ENCODE measurements around the gene LEUTX. TPM values are rescaled to one million over a fixed set of nuclear protein-coding genes. Genes with fewer than 3 reads are reported as not detected.

The LEUTX gene
- total RNA-seq, 1 experiment from 2014 or later, result not detected

- no peaks in the 10 kb centered on the region for H3K9me3 ChIP-seq (ENCODE audit: low read depth, low read length, poor library complexity, severe bottlenecking)
- peaks cover 19% of the 10 kb centered on the region for H3K27me3 ChIP-seq (replicated peaks; ENCODE audit: insufficient read depth, low read depth, low read length, poor library complexity)
- H3K4me1 ChIP-seq (ENCODE audit: insufficient read depth, low read length, poor library complexity, severe bottlenecking), result no peaks in the 10 kb centered on the region
- no peaks in the 10 kb centered on the region for H3K36me3 ChIP-seq (ENCODE audit: insufficient read depth, low read length, poor library complexity, severe bottlenecking)
- intact Hi-C loops (cut with micrococcal nuclease; ENCODE audit: unreplicated experiment), result no loop called here
- H3K27ac ChIP-seq (ENCODE audit: low read depth, low read length, poor library complexity, severe bottlenecking), result no peak overlapping the region
- ChIA-PET POLR2A (ENCODE audit: low non-redundant PET) (no interaction called here), CTCF (interaction anchor here (0.7 kb wide), 1 partner anchor 24 kb away, joined by 3 read pairs; no protein-coding TSS in a partner anchor)
- BruUV-seq (replicated peaks), result no TSS peak
- DNase-seq (ENCODE audit: low spot score), result peak; percentile 25
- no peak overlapping the region for H3K4me3 ChIP-seq (ENCODE audit: low read depth, low read length, poor library complexity, severe bottlenecking)
- TF ChIP-seq EZH2 (IDR thresholded peaks at IDR 0.05; ENCODE audit: borderline replicate concordance, low read depth, low read length, poor library complexity, severe bottlenecking), result no peak
- TF ChIP-seq CTCF (conservative IDR thresholded peaks at IDR 0.05; ENCODE audit: low read depth, low read length), result no peak
Measured at GRCh38 chr19:39795001-39795400, 16.3 kb downstream of the LEUTX start.

- Histone ChIP-seq H3K27ac (ENCODE audit: low read depth, low read length, poor library complexity, severe bottlenecking) (no peak overlapping the region), H3K4me3 (ENCODE audit: low read depth, low read length, poor library complexity, severe bottlenecking) (no peak overlapping the region), H3K36me3 (ENCODE audit: insufficient read depth, low read length, poor library complexity, severe bottlenecking) (no peaks in the 10 kb centered on the region), H3K4me1 (ENCODE audit: insufficient read depth, low read length, poor library complexity, severe bottlenecking) (no peaks in the 10 kb centered on the region), H3K9me3 (ENCODE audit: low read depth, low read length, poor library complexity, severe bottlenecking) (no peaks in the 10 kb centered on the region), H3K27me3 (replicated peaks; ENCODE audit: insufficient read depth, low read depth, low read length, poor library complexity) (peaks cover 19% of the 10 kb centered on the region)
- TF ChIP-seq EZH2 (IDR thresholded peaks at IDR 0.05; ENCODE audit: borderline replicate concordance, low read depth, low read length, poor library complexity, severe bottlenecking) (no peak), CTCF (conservative IDR thresholded peaks at IDR 0.05; ENCODE audit: low read depth, low read length) (no peak)
- CTCF ChIA-PET, result no interaction called here
- BruUV-seq (replicated peaks), result no TSS peak
- DNase-seq (ENCODE audit: low spot score), result no peak
- POLR2A ChIA-PET (ENCODE audit: low non-redundant PET), result no interaction called here
- intact Hi-C loops (cut with micrococcal nuclease; ENCODE audit: unreplicated experiment), result no loop called here
Measured at GRCh38 chr19:39796000-39796498, 17.4 kb downstream of the LEUTX start.

- no peak for DNase-seq (ENCODE audit: low spot score)
- H3K27me3 ChIP-seq (replicated peaks; ENCODE audit: insufficient read depth, low read depth, low read length, poor library complexity), result peaks cover 19% of the 10 kb centered on the region
- ChIA-PET CTCF (no interaction called here), POLR2A (ENCODE audit: low non-redundant PET) (no interaction called here)
- no peaks in the 10 kb centered on the region for H3K4me1 ChIP-seq (ENCODE audit: insufficient read depth, low read length, poor library complexity, severe bottlenecking)
- no peaks in the 10 kb centered on the region for H3K9me3 ChIP-seq (ENCODE audit: low read depth, low read length, poor library complexity, severe bottlenecking)
- no peak for TF ChIP-seq EZH2 (IDR thresholded peaks at IDR 0.05; ENCODE audit: borderline replicate concordance, low read depth, low read length, poor library complexity, severe bottlenecking)
- no peak for TF ChIP-seq CTCF (conservative IDR thresholded peaks at IDR 0.05; ENCODE audit: low read depth, low read length)
- no TSS peak for BruUV-seq (replicated peaks)
- intact Hi-C loops (cut with micrococcal nuclease; ENCODE audit: unreplicated experiment), result no loop called here
- no peaks in the 10 kb centered on the region for H3K36me3 ChIP-seq (ENCODE audit: insufficient read depth, low read length, poor library complexity, severe bottlenecking)
- no peak overlapping the region for H3K27ac ChIP-seq (ENCODE audit: low read depth, low read length, poor library complexity, severe bottlenecking)
- H3K4me3 ChIP-seq (ENCODE audit: low read depth, low read length, poor library complexity, severe bottlenecking), result no peak overlapping the region
Measured at GRCh38 chr19:39797083-39797482, 18.4 kb downstream of the LEUTX start.

All from A673 (cell line).